Right forelimb (tissue), 1 donor: ENCODE data around the gene SLC38A1.

Source experiments
- DNase-seq: peaks from one replicate; pipeline ENCODE4 v3.0.0-alpha.2; 2018

The SLC38A1 gene

GRCh38 chr12:46227616-46228015 is 41.2 kb downstream of the SLC38A1 start:
- DNase-seq: no peak

GRCh38 chr12:46224386-46224785 is 44.5 kb downstream of the SLC38A1 start:
- peak; percentile 70 for DNase-seq

GRCh38 chr12:46223047-46223446 is 45.8 kb downstream of the SLC38A1 start:
- DNase-seq: no peak

GRCh38 chr12:46222636-46223035 is 46.2 kb downstream of the SLC38A1 start:
- DNase-seq: no peak

- no peak for DNase-seq
These were observed 47.4 kb downstream of the SLC38A1 start for GRCh38 chr12:46221255-46222128.

- no peak for DNase-seq
These were observed 48.8 kb downstream of the SLC38A1 start for GRCh38 chr12:46219877-46220655.

- DNase-seq: no peak
These were observed 49.5 kb downstream of the SLC38A1 start for GRCh38 chr12:46219132-46219876.

GRCh38 chr12:46218322-46219095 is 50.3 kb downstream of the SLC38A1 start:
- no peak for DNase-seq

GRCh38 chr12:46217541-46218321 is 51.1 kb downstream of the SLC38A1 start:
- no peak for DNase-seq

- DNase-seq: no peak
These were observed 54.0 kb downstream of the SLC38A1 start for GRCh38 chr12:46214668-46215436.

- no peak for DNase-seq
These were observed 56.5 kb downstream of the SLC38A1 start for GRCh38 chr12:46212108-46212982.

- no peak for DNase-seq
These were observed 57.9 kb downstream of the SLC38A1 start for GRCh38 chr12:46210873-46211439.

- no peak for DNase-seq
These were observed 58.6 kb downstream of the SLC38A1 start for GRCh38 chr12:46209914-46210872.

GRCh38 chr12:46209170-46209569 is 59.7 kb downstream of the SLC38A1 start:
- DNase-seq: no peak

GRCh38 chr12:46208370-46208769 is 60.5 kb downstream of the SLC38A1 start:
- no peak for DNase-seq

- DNase-seq: no peak
These were observed 61.2 kb downstream of the SLC38A1 start for GRCh38 chr12:46207644-46208043.

- no peak for DNase-seq
These were observed 62.4 kb downstream of the SLC38A1 start for GRCh38 chr12:46206471-46206870.

- no peak for DNase-seq
These were observed 63.5 kb downstream of the SLC38A1 start for GRCh38 chr12:46205294-46205693.
